Adrenal gland (tissue), 12 donors: ENCODE data around the gene ABLIM2. TPM values are rescaled to one million over a fixed set of nuclear protein-coding genes. Genes with fewer than 3 reads are reported as not detected.
A peak's percentile ranks its signal among the peaks of the same experiment; 100 is the strongest.

Source experiments
- DNase-seq, 7 donors: peaks; one replicate each; pipeline ENCODE4 v3.0.0-alpha.2; 2019 to 2020
- H3K27ac ChIP-seq, 5 donors: fragments of 200-600 bp; sonication (generic) in 4 of 5; 1 replicate in 3 of 5; 2 replicates in 2 of 5; pipeline versions ENCODE4 v1.5.1 to v1.8.0; 2016 to 2020; ENCODE audit warnings: mild to moderate bottlenecking in 1 of 5
- H3K27me3 ChIP-seq: fragments of 200-600 bp; 2 replicates; pipeline ENCODE4 v1.8.0; 2021
- H3K36me3 ChIP-seq, 2 donors: fragments of 200-600 bp; replicated peaks in 1 of 2; 1 replicate in 1 of 2; 2 replicates in 1 of 2; pipeline versions ENCODE4 v1.5.1 to v1.8.0; 2018 to 2022
- H3K4me1 ChIP-seq, 2 donors: fragments of 200-600 bp; replicated peaks in 1 of 2; 1 replicate in 1 of 2; 2 replicates in 1 of 2; pipeline versions ENCODE4 v1.5.1 to v1.8.0; 2018 to 2021
- H3K4me3 ChIP-seq, 4 donors: fragments of 200-600 bp; sonication (generic) in 3 of 4; one replicate each; pipeline ENCODE4 v1.5.1; 2016 to 2018
- H3K9me3 ChIP-seq, 3 donors: fragments of 200-600 bp; sonication (generic) in 1 of 3; replicated peaks in 1 of 3; 1 replicate in 2 of 3; 2 replicates in 1 of 3; pipeline versions ENCODE4 v1.5.1 to v1.8.0; 2016 to 2021
- POLR2A ChIP-seq, 2 donors: fragments of 450-650 bp; IDR thresholded peaks; one replicate each; pipeline ENCODE4 v1.6.1; 2017; ENCODE audit warnings: antibody characterized with exemption in 2 of 2, mild to moderate bottlenecking in 2 of 2, moderate library complexity in 1 of 2
- WGBS, 4 donors: extraction: QIAGEN DNeasy Blood & Tissue Kit in 2 of 4; methylation state at CpG; one replicate each; pipeline versions ENCODE4 v1.1.5 to v1.1.7; 2013 to 2017; 5-methylcytosine and 5-hydroxymethylcytosine counted together
- intact Hi-C, 2 donors: fragments of 100-400 bp; cut with DNase I; formaldehyde crosslinking; loops; one replicate each; pipeline versions ENCODE4 v1.14.1 to v1.15.0; 2022 to 2023
- polyA plus RNA-seq, 3 donors: library from polyadenylated mRNA; stranded (reverse); fragments of 200-250 nt in 2 of 3; fragments of 350-450 nt in 1 of 3; fragmentation: Illumina TruSeq in 1 of 3; extraction: RNeasy Lipid Tissue Mini Kit (QIAGEN cat#74804) in 1 of 3; gene quantifications; one replicate each; pipeline ENCODE4 v1.2.3, GENCODE V29; 2013 to 2014
- total RNA-seq, 9 donors: library from RNA; depleted of rRNA in 4 of 9; stranded (reverse); fragments of >200 nt in 4 of 9; fragments of 120-200 nt in 1 of 9; fragmentation: NEBNext Ultra II Directional in 1 of 9; extraction: Animal tissue kit (Norgen Biotek cat#: 25700) in 1 of 9; gene quantifications; one replicate each; pipeline versions ENCODE4 v1.1.0 to v1.2.4, GENCODE V29; 2013 to 2023
- TF ChIP-seq, protein P1 (sequence below), 6 experiments: fragments of 450-650 bp in 4 of 6; fragments of 200-600 bp in 2 of 6; sonication (generic) in 1 of 6; IDR thresholded peaks; 1 replicate in 5 of 6; 2 replicates in 1 of 6; pipeline versions ENCODE4 v1.5.1 to v1.8.0; 2016 to 2021; ENCODE audit warnings: antibody characterized with exemption in 6 of 6, mild to moderate bottlenecking in 2 of 6, moderate library complexity in 1 of 6
- donor health status: healthy with polysubstance abuse.
- donor health status: Bipolar disorder and iron deficiency.
- donor health status: DM: yes; HTN: yes; CAD: no.
- donor health status: DM: no; HTN: no; CAD: no.
- donor health status: DM: no; HTN: no; CAD: no.
- donor health status: DM: yes; HTN: yes; CAD: no.

Gene ABLIM2
- total and polyA plus RNA-seq, 12 donors: 5.8 to 31.2 (median 14.6) TPM

- WGBS, 4 donors: 79 to 88% (median 83%) methylated on average over 5 of the region's 5 CpGs
- Histone ChIP-seq H3K27ac (peak overlapping the region in 1 of 5 donors; percentile 77), H3K4me3 (no peak overlapping the region)
Observed at GRCh38 chr4:8009097-8009496, 149.5 kb downstream of the ABLIM2 start.

GRCh38 chr4:8008391-8008790 lies 150.2 kb downstream of the ABLIM2 start:
- 75 to 91% (median 82%) methylated on average over 8 to 12 of the region's 12 CpGs for WGBS, 4 donors
- Histone ChIP-seq H3K4me3 (no peak overlapping the region), H3K27me3 (no peaks in the 10 kb centered on the region), H3K4me1 (peaks cover 4 to 19% of the 10 kb centered on the region in 2 donors), H3K36me3 (peaks cover 0 to 11% of the 10 kb centered on the region in 2 donors), H3K9me3 (no peaks in the 10 kb centered on the region), H3K27ac (no peak overlapping the region)
- no peak for DNase-seq
- TF ChIP-seq, protein P1, sequence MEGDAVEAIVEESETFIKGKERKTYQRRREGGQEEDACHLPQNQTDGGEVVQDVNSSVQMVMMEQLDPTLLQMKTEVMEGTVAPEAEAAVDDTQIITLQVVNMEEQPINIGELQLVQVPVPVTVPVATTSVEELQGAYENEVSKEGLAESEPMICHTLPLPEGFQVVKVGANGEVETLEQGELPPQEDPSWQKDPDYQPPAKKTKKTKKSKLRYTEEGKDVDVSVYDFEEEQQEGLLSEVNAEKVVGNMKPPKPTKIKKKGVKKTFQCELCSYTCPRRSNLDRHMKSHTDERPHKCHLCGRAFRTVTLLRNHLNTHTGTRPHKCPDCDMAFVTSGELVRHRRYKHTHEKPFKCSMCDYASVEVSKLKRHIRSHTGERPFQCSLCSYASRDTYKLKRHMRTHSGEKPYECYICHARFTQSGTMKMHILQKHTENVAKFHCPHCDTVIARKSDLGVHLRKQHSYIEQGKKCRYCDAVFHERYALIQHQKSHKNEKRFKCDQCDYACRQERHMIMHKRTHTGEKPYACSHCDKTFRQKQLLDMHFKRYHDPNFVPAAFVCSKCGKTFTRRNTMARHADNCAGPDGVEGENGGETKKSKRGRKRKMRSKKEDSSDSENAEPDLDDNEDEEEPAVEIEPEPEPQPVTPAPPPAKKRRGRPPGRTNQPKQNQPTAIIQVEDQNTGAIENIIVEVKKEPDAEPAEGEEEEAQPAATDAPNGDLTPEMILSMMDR (IDR thresholded peaks at IDR 0.05): no peak
- TF ChIP-seq POLR2A (IDR thresholded peaks at IDR 0.05): no peak
- intact Hi-C loops: no loop called here

More at GRCh38 chr4:8009097-8009496, 149.5 kb downstream of the ABLIM2 start:
- no peaks in the 10 kb centered on the region for H3K9me3 ChIP-seq
- H3K4me1 ChIP-seq: peaks cover 4 to 19% of the 10 kb centered on the region in 2 donors
- no peak for TF ChIP-seq POLR2A (IDR thresholded peaks at IDR 0.05)
- intact Hi-C loops: no loop called here
- DNase-seq: no peak
- peaks cover 0 to 11% of the 10 kb centered on the region in 2 donors for H3K36me3 ChIP-seq
- H3K27me3 ChIP-seq: no peaks in the 10 kb centered on the region

DNA sequence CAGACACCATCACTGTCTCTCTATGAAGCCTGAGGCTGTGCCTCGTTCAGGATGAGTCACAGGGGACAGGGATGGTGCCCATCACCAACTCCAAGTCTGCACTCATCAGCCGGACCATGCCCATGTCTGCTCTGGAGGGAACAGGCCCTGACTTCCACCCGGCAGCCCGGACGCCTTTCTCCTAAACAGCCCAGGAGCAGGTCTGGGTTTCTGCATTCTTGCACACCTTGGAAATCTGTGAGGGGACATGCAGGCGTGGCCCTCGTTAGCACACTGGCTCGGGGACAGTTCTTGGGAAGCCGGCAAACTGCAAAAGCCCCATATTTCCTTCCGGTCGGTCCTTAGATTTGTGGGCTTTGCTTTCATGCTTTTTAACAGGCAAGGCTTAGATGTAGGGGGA lies 151.0 kb downstream of the ABLIM2 start:
- no peaks in the 10 kb centered on the region for H3K27me3 ChIP-seq
- no peak for DNase-seq
- H3K9me3 ChIP-seq: no peaks in the 10 kb centered on the region
- no peak overlapping the region for H3K4me3 ChIP-seq
- peaks cover 4 to 19% of the 10 kb centered on the region in 2 donors for H3K4me1 ChIP-seq
- no peak overlapping the region for H3K27ac ChIP-seq
- TF ChIP-seq, protein P1 (IDR thresholded peaks at IDR 0.05): no peak
- TF ChIP-seq POLR2A (IDR thresholded peaks at IDR 0.05): no peak
- intact Hi-C loops: no loop called here
- 85 to 93% (median 89%) methylated on average over 6 to 11 of the region's 11 CpGs for WGBS, 4 donors
- H3K36me3 ChIP-seq: peaks cover 0 to 11% of the 10 kb centered on the region in 2 donors

DNA sequence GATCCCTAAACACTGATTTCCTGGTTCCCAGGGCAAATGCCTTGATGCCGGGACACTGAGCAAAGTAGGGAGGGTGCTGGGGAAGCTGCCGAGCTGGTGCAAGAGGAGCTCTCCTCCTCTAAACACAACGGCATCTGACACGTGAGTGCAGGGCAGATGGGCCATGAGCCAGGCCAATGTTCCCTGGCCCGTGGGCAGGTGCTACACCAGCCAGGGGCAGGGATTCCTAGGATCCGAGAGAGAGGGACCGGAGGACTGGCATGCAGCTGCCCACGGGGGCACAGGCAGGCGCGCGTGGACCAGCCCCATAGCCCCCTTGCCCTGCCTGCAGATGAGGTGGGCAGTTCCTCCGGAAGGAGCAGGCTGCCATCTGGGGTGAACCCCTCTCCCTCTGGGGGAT lies 152.1 kb downstream of the ABLIM2 start:
- Histone ChIP-seq H3K27me3 (no peaks in the 10 kb centered on the region), H3K4me3 (no peak overlapping the region), H3K9me3 (no peaks in the 10 kb centered on the region), H3K36me3 (peaks cover 0 to 11% of the 10 kb centered on the region in 2 donors), H3K4me1 (peaks cover 8 to 19% of the 10 kb centered on the region in 2 donors), H3K27ac (no peak overlapping the region)
- intact Hi-C loops: no loop called here
- WGBS, 4 donors: 69 to 84% (median 74%) methylated on average over 4 to 12 of the region's 12 CpGs
- no peak for TF ChIP-seq POLR2A (IDR thresholded peaks at IDR 0.05)
- TF ChIP-seq, protein P1 (IDR thresholded peaks at IDR 0.05): no peak
- DNase-seq: no peak

DNA sequence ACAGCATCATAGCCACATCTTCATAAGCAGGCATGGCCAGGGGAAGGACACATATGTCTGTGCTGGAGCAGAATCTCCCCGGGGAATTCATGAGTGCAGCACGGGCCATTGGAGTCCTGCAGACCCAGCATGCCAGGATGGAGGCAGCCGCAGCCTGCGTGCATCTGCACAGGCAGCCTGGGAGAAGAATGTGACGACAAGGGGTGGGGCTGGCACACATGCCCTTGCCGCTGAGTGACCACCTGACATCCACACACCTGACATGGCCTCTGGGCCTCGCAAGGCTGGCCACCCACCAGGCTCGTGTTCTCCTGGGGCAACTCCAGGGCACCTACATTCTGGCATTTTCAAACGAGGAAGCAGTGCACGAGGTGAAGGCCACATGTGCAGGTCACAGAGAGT lies 152.8 kb downstream of the ABLIM2 start:
- Histone ChIP-seq H3K4me1 (peaks cover 8 to 13% of the 10 kb centered on the region in 2 donors), H3K27me3 (no peaks in the 10 kb centered on the region), H3K27ac (no peak overlapping the region), H3K9me3 (no peaks in the 10 kb centered on the region), H3K4me3 (no peak overlapping the region), H3K36me3 (peaks cover 0 to 11% of the 10 kb centered on the region in 2 donors)
- WGBS, 4 donors: 75 to 85% (median 81%) methylated on average over 6 to 10 of the region's 10 CpGs; no CpG with 5 or more reads in 1 of the 4 donors
- TF ChIP-seq, protein P1 (IDR thresholded peaks at IDR 0.05): no peak
- no peak for TF ChIP-seq POLR2A (IDR thresholded peaks at IDR 0.05)
- intact Hi-C loops: no loop called here
- DNase-seq: no peak
